CD4-positive, alpha-beta T cell treated with Interleukin-15 for 4 hours (primary cell): ENCODE measurements around the gene NCK2.

Experiments used
- DNase-seq: peaks from one replicate; pipeline ENCODE4 v3.0.0-alpha.2; 2020; ENCODE audit warnings: low spot score

NCK2 gene

DNA sequence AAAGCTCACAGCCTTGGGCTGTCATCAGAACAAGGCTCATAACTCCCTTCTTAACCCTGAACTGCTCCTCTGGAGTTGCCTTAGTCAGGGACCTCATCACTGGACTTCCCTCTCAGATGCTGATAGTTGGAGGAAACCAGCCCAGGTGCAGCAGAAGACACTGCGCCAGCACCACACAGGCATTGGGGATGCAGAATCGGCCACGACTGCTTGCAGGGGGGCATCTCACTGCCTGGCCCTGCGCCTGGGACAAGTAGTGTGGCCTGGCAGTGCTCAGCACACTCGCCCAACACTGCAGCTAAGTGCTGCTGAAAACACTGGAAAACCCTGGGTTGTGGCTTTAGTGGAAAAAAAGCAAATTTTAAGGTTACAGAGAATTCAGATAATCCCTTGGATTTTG lies 68.7 kb downstream of the NCK2 start:
- DNase-seq = no peak

- DNase-seq = no peak
Measured at GRCh38 chr2:105814291-105814940, 69.7 kb downstream of the NCK2 start.

DNA sequence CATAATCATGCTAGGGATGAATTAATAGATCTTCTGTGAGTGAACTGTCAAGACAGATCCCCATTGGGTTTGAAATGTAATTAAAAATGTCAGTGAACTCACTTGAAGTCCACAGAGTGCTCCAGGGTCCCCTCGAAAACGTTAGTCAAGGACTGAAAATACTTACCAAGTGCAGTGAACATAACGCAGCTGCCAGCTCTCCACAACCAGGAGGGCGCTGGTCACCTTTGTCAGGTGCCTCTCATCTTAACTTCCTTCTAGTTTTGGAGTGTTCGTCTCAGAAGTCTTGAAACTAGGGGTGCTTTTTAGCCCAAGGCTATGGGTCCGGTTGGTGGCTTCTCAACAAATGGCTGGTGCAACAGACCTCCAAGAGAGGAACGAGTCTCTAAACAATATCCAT lies 70.7 kb downstream of the NCK2 start:
- DNase-seq = no peak

DNA sequence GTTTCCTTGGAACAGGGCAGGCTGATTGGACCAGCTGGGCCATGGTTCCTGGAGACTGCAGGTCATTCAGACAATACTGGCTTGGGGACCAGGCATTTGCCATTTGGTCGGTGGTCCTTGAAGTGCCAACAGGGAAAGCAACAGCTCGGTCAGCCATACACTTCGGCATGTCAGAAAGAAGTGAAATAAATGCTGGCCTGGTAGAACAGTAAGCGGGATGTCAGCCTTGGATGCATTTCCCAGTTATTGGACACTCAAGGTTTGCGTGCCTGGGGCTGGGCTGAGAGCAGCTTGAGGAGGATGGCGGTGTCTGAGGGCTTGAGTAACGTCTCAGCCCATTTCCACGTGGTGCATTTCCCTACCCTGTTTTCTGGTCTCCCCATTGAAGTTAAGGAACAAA lies 75.4 kb downstream of the NCK2 start:
- DNase-seq = no peak

DNA sequence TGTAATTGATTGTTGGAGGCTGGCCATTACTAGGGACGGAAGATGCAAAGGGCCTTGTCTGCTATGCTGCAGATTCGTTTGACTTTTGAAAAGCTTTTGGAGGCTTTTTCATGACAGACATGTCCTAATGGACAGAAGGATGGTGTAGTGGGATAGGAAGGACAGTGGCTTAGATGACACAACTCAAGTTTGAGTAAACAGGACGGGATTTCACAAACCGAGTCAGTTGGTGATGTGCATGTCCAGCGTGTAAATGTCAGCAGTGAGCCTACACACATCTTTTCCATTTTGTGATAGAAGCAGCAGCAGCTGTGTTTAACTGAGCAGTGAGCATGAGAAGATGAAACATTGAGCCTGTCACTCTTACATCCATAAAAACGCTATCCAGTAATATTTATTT lies 76.0 kb downstream of the NCK2 start:
- DNase-seq = no peak

DNA sequence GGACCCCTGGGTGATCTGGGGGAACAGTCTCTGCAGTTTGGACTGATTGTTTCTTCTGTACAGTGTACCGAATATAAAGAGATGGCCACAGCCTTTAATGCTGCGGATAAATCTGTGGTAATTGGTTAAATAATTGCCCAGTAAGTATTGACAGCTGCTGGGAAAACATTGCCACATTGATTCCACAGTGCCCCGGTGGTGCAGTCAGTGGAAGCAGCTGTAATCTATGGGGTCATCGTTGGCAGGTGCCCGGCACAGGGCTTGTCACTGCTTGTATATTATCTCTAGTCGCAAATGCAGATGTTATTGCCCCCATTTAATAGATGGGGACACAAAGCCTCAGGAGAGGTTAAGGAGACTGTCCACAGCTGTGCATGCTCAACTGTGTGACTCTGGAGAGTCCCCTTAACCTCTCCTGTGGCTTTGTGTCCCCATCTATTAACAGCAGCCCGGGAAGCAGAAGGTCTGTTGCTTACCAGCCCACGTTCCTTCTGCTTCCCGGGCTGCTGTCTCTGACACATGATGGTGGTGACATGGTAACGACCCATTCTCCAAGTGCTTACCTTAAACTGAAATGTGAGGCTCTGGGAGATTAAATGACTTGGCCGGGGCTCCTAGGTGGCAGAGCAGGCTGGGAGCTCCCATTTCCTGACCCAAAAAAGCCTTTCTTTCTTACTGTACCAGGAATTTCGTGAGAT lies 76.9 kb downstream of the NCK2 start:
- no peak for DNase-seq

- DNase-seq = no peak
Measured at GRCh38 chr2:105822186-105822585, 77.5 kb downstream of the NCK2 start.

DNA sequence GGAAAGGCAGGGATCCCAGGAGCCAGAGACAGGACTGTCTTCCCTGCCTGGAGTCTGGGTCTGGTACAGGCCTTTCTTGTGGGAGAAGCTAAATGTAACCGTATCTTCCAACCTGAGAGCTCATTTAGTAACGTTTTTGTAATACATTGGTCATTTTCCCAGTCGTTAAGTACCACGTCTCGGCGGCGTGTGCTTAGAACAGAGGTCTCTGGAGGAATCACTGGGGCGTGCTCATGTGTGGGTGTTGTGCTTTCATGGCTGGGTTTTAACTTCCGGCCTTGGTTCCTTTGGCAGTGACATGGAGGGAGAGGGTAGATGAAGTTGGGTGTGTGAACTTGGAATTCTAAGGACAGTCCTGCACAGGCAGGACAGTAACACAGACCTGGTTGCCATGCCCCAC lies 79.7 kb downstream of the NCK2 start:
- no peak for DNase-seq

DNA sequence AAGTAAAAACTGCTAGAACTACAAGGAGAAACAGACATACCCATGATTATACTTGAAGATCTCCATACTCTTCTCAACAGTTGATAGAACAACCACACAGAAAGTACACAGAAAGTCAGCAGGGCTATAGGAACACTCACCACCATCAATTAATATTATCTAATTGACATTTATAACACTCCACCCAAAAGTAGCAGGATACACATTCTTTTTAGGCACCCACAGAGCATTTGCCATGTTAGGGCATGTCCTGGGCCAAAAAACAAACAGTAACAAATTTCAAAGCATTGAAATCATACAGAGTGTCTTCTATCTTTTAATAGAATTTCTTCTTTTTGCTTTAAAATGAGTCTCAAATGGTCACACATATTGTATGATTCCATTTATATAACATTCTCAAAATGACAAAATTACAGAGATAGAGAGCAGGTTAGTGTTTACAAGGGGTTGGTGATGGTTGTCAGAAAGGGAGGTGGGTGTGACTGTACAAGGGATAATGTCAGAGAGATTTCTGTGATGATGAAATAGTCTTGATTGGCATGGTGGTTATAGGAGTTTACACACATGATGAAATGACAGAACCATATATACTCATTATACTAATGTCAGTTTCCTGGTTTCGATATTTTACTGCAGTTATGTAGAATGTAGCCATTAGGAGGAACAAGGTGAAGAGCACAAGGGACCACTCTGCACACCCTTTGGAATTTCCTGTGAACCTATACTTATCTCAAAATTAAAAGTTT lies 82.8 kb downstream of the NCK2 start:
- no peak for DNase-seq

- no peak for DNase-seq
Measured at GRCh38 chr2:105828558-105828957, 83.8 kb downstream of the NCK2 start.

DNA sequence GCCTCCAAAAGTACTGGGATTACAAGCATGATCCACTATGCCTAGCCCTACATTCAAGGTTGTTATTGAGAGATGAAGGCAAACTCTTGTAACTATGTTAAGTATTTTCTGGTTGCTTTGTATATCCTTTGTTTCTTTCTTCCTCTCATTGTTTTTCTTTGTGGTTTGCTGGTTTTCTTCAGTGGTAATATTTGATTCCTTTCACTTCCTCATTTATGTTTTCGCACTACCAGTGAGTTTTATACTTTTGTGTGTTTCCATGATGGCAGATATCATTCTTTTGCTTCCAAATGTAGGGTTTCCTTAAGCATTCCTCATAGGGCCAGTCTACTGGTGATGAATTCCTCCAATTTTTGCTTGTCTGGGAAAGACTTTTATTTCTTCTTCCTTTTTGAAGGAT lies 90.2 kb downstream of the NCK2 start:
- peak; percentile 30 for DNase-seq

GRCh38 chr2:105836341-105836740 lies 91.6 kb downstream of the NCK2 start:
- no peak for DNase-seq

GRCh38 chr2:105836840-105837692 lies 92.4 kb downstream of the NCK2 start:
- DNase-seq = peak; percentile 48

- no peak for DNase-seq
Measured at GRCh38 chr2:105839793-105840192, 95.1 kb downstream of the NCK2 start.

DNA sequence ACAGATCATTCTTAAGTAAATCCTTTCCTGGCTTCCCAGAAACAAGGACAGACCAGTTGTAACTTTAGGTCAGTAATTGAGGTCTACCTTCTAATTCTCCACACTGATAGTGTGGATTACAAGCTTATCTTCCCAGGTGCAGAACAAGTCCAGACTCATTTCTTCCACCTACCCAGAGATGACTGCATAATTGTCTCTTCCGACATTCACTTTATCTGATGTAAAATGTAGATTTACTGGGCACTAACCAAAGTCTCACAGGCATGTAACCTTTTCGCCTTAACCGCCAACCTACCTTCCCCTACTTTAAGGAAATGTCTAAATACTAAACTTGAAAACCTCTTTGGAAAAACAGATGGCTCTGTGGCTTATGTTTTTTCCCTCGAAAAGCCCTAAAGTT lies 96.2 kb downstream of the NCK2 start:
- no peak for DNase-seq

DNA sequence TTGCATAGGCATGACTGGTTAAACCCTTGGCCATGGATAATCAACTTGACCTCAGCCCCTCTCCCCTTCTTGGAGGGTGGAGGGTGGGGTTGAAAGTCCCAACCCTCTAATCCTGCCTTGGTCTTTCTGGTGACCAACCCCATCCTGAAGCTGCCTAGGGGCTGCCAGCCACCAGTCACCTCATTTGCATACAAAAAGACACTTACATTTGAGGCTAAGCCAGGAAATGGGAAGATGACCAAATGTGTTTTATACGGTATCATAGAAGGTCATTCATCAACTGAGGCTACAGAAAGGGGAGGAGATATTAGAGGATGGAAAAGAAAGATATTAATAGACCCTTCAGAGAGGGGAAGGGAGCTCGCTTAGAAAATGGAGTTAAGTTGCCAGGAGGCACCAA lies 96.8 kb downstream of the NCK2 start:
- no peak for DNase-seq

DNA sequence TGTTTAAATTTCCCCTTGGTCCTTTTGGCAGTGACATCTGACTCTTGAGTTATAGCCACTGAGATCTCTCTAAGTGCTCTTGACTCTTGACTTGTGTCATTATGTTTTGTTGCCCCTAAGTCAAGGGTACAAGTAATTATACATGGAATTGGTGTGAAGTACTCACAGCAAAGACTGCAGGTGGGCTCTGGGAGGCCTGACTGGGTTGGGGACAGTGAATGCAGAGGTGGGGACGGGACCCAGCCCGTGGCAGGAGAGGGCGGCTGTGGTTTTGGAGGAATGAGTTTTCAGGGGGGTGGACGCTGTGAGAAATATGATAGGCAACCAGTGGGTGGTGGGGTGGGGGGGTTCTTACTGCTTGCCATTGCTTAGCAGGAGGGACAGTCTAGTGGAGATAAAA lies 97.8 kb downstream of the NCK2 start:
- no peak for DNase-seq

- DNase-seq = no peak
Measured at GRCh38 chr2:105843476-105844374, 99.0 kb downstream of the NCK2 start.

GRCh38 chr2:105845976-105846375 lies 101.3 kb downstream of the NCK2 start:
- no peak for DNase-seq

DNA sequence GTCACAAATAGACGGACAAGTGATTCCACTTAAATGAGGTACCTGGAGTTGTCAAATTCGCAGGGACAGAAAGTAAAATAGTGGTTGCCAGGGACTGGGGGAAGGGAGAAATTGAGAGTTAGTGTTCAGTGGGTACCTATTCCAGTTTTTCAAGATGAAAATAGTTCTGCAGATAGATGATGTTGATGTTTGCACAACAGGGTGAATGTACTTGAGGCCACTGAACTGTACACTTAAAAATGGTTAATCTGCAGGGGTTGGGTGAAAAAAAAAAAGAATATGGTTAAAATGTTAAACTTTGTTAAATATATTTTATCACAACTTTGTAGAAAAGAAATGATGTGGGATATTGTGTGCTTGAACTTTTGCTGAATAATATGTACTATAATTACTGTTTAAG lies 102.3 kb downstream of the NCK2 start:
- no peak for DNase-seq

DNA sequence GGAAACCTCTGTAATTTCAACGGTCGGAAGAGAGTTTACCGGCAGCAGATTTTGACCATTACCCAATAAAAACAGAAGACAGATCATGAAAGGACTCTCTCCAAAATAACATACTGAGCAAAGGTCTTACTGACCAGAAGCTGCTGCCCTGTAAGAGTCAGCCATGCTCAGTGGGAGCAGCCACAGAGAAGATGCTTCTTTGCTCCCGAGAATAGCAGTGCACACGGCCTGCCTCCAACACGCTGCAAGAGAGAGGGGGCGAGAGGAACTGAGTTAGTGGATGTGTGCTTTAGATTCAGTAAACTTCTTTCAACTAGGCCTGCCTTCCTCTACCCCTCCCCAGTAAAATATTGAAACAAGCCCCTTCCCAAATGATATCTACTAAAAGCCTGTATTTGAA lies 103.7 kb downstream of the NCK2 start:
- DNase-seq = no peak
